K562 (cell line): ENCODE data around the gene LRRC4C. TPM values are rescaled to one million over a fixed set of nuclear protein-coding genes. Genes with fewer than 3 reads are reported as not detected.
"Not testable (repeated sequence)": the region's sequence is repeated elsewhere in the genome, so short reads cannot be mapped to it uniquely, and the experiment has no call there.

Experiments used
- ATAC-seq: fragments of 200-7000 bp; cut with Tn5 transposase; 3 replicates; pipeline ENCODE4 v1.9.1; 2020; ENCODE audit warnings: moderate library complexity
- BruUV-seq: library from RNA; stranded (reverse); fragments of 400-500 nt; replicated peaks from 2 replicates; lab custom pipeline; 2021; lab: Mats Ljungman, UMichigan
- CTCF ChIA-PET: fragments of 300-600 bp; formaldehyde crosslinking; extraction: SDS; loops from one replicate; lab custom pipeline; 2021; ENCODE audit warnings: low intra/inter-chr PET ratio; lab: Yijun Ruan, JAX
- POLR2A ChIA-PET: fragments of 300-600, 350-650 bp; sonication (Branson Sonifier 250); formaldehyde crosslinking; extraction: SDS; loops from one replicate; lab custom pipeline; 2021; ENCODE audit warnings: antibody characterized with exemption, inconsistent platforms; lab: Yijun Ruan, JAX
- DNase-seq, 4 experiments: peaks; one replicate each; pipeline versions ENCODE4 v3.0.0 to v3.0.0-alpha.2; 2011 to 2018; ENCODE audit warnings: low spot score in 3 of 4, mixed read lengths in 3 of 4; ENCODE audit errors: extremely low read depth in 1 of 4
- FAIRE-seq: peaks from 2 replicates; lab custom pipeline; 2011; peaks lifted over from hg19 to GRCh38; lab: Jason Lieb, UNC
- H2AFZ ChIP-seq: 2 replicates; pipeline ENCODE4 v1.6.0; 2011; ENCODE audit warnings: low read depth, low read length, control low read depth, inconsistent platforms
- H3K27ac ChIP-seq: fragments of 200-600 bp; 3 replicates; pipeline ENCODE4 v1.8.0; 2011; ENCODE audit warnings: low read depth, mild to moderate bottlenecking, control low read depth, inconsistent platforms, low read length, moderate library complexity, mixed read lengths; ENCODE audit errors: extremely low read depth
- H3K27me3 ChIP-seq, 2 experiments: fragments of 300-600 bp in 1 of 2; 2 replicates in 1 of 2; 3 replicates in 1 of 2; pipeline versions ENCODE4 v1.6.0 to v1.8.0; 2011; ENCODE audit warnings: inconsistent platforms in 2 of 2, low read length in 2 of 2, mild to moderate bottlenecking in 1 of 2, mixed read lengths in 1 of 2, moderate library complexity in 1 of 2; ENCODE audit not compliant: control insufficient read depth in 2 of 2, insufficient read depth in 2 of 2
- H3K36me3 ChIP-seq: fragments of 300-600 bp; 3 replicates; pipeline ENCODE4 v1.8.0; 2011; ENCODE audit warnings: mild to moderate bottlenecking, low read length, inconsistent platforms; ENCODE audit not compliant: control insufficient read depth, insufficient read depth
- H3K4me1 ChIP-seq, 2 experiments: fragments of 200-600 bp in 1 of 2; replicated peaks in 1 of 2; 2 replicates in 1 of 2; 3 replicates in 1 of 2; pipeline versions ENCODE4 v1.5.1 to v1.8.0; 2011; ENCODE audit warnings: inconsistent platforms in 2 of 2, low read length in 2 of 2, mild to moderate bottlenecking in 1 of 2, mixed read lengths in 1 of 2, moderate library complexity in 1 of 2; ENCODE audit not compliant: control insufficient read depth in 2 of 2, insufficient read depth in 2 of 2
- H3K4me2 ChIP-seq: 2 replicates; pipeline ENCODE4 v1.6.1; 2011; ENCODE audit warnings: low read length, control low read depth, inconsistent platforms, mixed read lengths; ENCODE audit not compliant: insufficient read depth
- H3K4me3 ChIP-seq: fragments of 200-600 bp; sonication (generic), shearing (Covaris generic); 2 replicates; pipeline ENCODE4 v1.5.1; 2016; ENCODE audit warnings: control low read depth, inconsistent platforms
- H3K79me2 ChIP-seq: fragments of 200-600 bp; 3 replicates; pipeline ENCODE4 v1.8.0; 2011; ENCODE audit warnings: low read length, inconsistent platforms; ENCODE audit not compliant: control insufficient read depth, insufficient read depth
- H3K9ac ChIP-seq, 2 experiments: 2 replicates each; pipeline versions ENCODE4 v1.6.0 to v1.6.1; 2011; ENCODE audit warnings: low read depth in 2 of 2, low read length in 2 of 2, control low read depth in 1 of 2, inconsistent platforms in 1 of 2, mild to moderate bottlenecking in 1 of 2, mixed read lengths in 1 of 2; ENCODE audit not compliant: insufficient read depth in 1 of 2
- H3K9me1 ChIP-seq: one replicate; pipeline ENCODE4 v1.6.0; 2011; ENCODE audit warnings: inconsistent platforms, mild to moderate bottlenecking, low read length, moderate library complexity; ENCODE audit not compliant: control insufficient read depth, insufficient read depth
- H3K9me3 ChIP-seq: replicated peaks from 2 replicates; pipeline ENCODE4 v1.5.1; 2011; ENCODE audit warnings: low read depth, low read length, inconsistent platforms; ENCODE audit not compliant: control insufficient read depth, insufficient read depth
- H4K20me1 ChIP-seq: replicated peaks from 2 replicates; pipeline ENCODE4 v1.6.1; 2011; ENCODE audit warnings: low read length, inconsistent platforms, mixed read lengths; ENCODE audit not compliant: control insufficient read depth, insufficient read depth
- ARNT ChIP-seq, 2 experiments: fragments of 450-650 bp; IDR thresholded peaks; 2 replicates each; pipeline ENCODE4 v1.6.1; 2016; ENCODE audit warnings: mild to moderate bottlenecking in 1 of 2
- C11orf30 ChIP-seq: fragments of 450-650 bp; IDR thresholded peaks from 2 replicates; pipeline ENCODE4 v1.6.1; 2016; ENCODE audit warnings: low read depth, mild to moderate bottlenecking
- ELK1 ChIP-seq: sonication (generic); formaldehyde crosslinking; IDR thresholded peaks from 2 replicates; pipeline ENCODE4 v1.8.1; 2022; ENCODE audit warnings: missing genetic modification reagents
- MAFF ChIP-seq: IDR thresholded peaks from 2 replicates; pipeline ENCODE4 v1.6.1; 2012; ENCODE audit warnings: low read length, improper control_type of control experiment
- MAFG ChIP-seq: fragments of 450-650 bp; conservative IDR thresholded peaks from 2 replicates; pipeline ENCODE4 v1.6.1; 2016; ENCODE audit warnings: missing genetic modification characterization, missing compliant biosample characterization
- MAFK ChIP-seq: IDR thresholded peaks from 2 replicates; pipeline ENCODE4 v1.6.1; 2011; ENCODE audit warnings: low read length, improper control_type of control experiment
- PKNOX1 ChIP-seq: fragments of 450-650 bp; IDR thresholded peaks from 2 replicates; pipeline ENCODE4 v1.6.1; 2016
- SMC3 ChIP-seq: conservative IDR thresholded peaks from 2 replicates; pipeline ENCODE4 v1.6.1; 2011; ENCODE audit warnings: low read depth, low read length, improper control_type of control experiment; ENCODE audit not compliant: insufficient read depth
- TAL1 ChIP-seq: fragments of 450-650 bp; IDR thresholded peaks from 2 replicates; pipeline ENCODE4 v1.6.1; 2016; ENCODE audit warnings: mild to moderate bottlenecking
- USF2 ChIP-seq: sonication (generic); formaldehyde crosslinking; IDR thresholded peaks from 2 replicates; pipeline ENCODE4 v1.5.0; 2020; ENCODE audit warnings: missing genetic modification reagents
- ZNF316 ChIP-seq: fragments of 450-650 bp; IDR thresholded peaks from 2 replicates; pipeline ENCODE4 v1.6.1; 2016
- ZNF830 ChIP-seq: fragments of 250-450 bp; sonication (Bioruptor Pico); IDR thresholded peaks from 2 replicates; pipeline ENCODE4 v1.5.0; 2021; ENCODE audit warnings: mild to moderate bottlenecking
- WGBS: fragments of 100-300 bp; shearing (Covaris generic); methylation state at CpG from one replicate; pipeline ENCODE4 v1.1.6; 2016; ENCODE audit warnings: low coverage, mixed read lengths; ENCODE audit not compliant: insufficient coverage; ENCODE audit errors: missing lambda C conversion rate; 5-methylcytosine and 5-hydroxymethylcytosine counted together
- in situ Hi-C: fragments of 300-500 bp; cut with MboI; formaldehyde crosslinking; loops from 4 replicates; pipeline ENCODE4 v1.15.0; 2018; ENCODE audit warnings: inconsistent platforms, mixed read lengths
- intact Hi-C: fragments of 100-400 bp; cut with micrococcal nuclease; formaldehyde crosslinking; loops from 2 replicates; pipeline ENCODE4 v1.14.2; 2022
- polyA plus RNA-seq, 8 experiments: library from polyadenylated mRNA; depleted of rRNA in 4 of 8; stranded (reverse) in 5 of 8; unstranded in 3 of 8; fragments of >200 nt; fragmentation: Nextera tagmentation in 2 of 8; fragmentation: Illumina TruSeq in 1 of 8; extraction: Ambion mirVana in 2 of 8; extraction: Trizol in 1 of 8; gene quantifications; 2 replicates each; pipeline versions ENCODE4 v1.2.1 to v1.2.3, GENCODE V29; 2011 to 2014; ENCODE audit warnings: inconsistent platforms in 1 of 8, missing spikeins in 1 of 8
- total RNA-seq, 7 experiments: library from RNA; depleted of rRNA in 6 of 7; stranded (reverse); fragments of >200 nt in 6 of 7; fragmentation: Illumina TruSeq in 2 of 7; extraction: Trizol in 2 of 7; gene quantifications; 2 replicates each; pipeline versions ENCODE4 v1.2.1 to v1.2.3, GENCODE V29; 2011 to 2021; ENCODE audit warnings: low replicate concordance in 1 of 7

LRRC4C gene
- total and polyA plus RNA-seq, 9 of the 15 experiments (the other 6 are each of a cell fraction or from before 2014, with no cell fraction given), result not detected

GRCh38 chr11:40877256-40877655, 582.2 kb downstream of the LRRC4C start (continued):
- TF ChIP-seq ZNF830 (no peak), ELK1 (CRISPR knock-in tag) (no peak), USF2 (CRISPR knock-in tag) (no peak), SMC3 (no peak), TAL1 (no peak)

- Histone ChIP-seq H3K9ac (no peak overlapping the region), H3K27me3 (no peaks in the 10 kb centered on the region), H3K27ac (no peak overlapping the region), H3K4me2 (no peak overlapping the region), H2AFZ (no peak overlapping the region), H3K9me3 (no peaks in the 10 kb centered on the region), H3K36me3 (no peaks in the 10 kb centered on the region), H3K4me3 (no peak overlapping the region), H4K20me1 (no peaks in the 10 kb centered on the region), H3K4me1 (no peaks in the 10 kb centered on the region), H3K79me2 (no peaks in the 10 kb centered on the region), H3K9me1 (no peaks in the 10 kb centered on the region)
- peak; percentile 68; the same call in 1 of the 2 replicates for TF ChIP-seq MAFF
- TF ChIP-seq ZNF316, result peak; percentile 57; the same call in 1 of the 2 replicates
- peak; percentile 79 for TF ChIP-seq MAFG (tag)
- TF ChIP-seq PKNOX1, result no peak
- peak; percentile 37; the same call in 1 of the 2 replicates for TF ChIP-seq C11orf30
- TF ChIP-seq ARNT (IDR thresholded peaks at IDR 0.05), result no peak
- peak; percentile 71 for TF ChIP-seq MAFK
- intact Hi-C loops (no loop called here), in situ Hi-C loops (no loop called here)
- WGBS, result 3% methylated on average over 3 of the region's 3 CpGs
- BruUV-seq, result no TSS peak
- CTCF ChIA-PET, result no interaction called here
- ATAC-seq (no peak), FAIRE-seq (no peak), DNase-seq (no peak)
- POLR2A ChIA-PET, result no interaction called here
Measured at GRCh38 chr11:40867991-40868632, 591.3 kb downstream of the LRRC4C start.

GRCh38 chr11:40857754-40858153, 601.7 kb downstream of the LRRC4C start:
- in situ Hi-C loops, result not testable (repeated sequence)

More at GRCh38 chr11:40857754-40858153, 601.7 kb downstream of the LRRC4C start:
- H3K36me3 ChIP-seq, FAIRE-seq, ATAC-seq, H3K27me3 ChIP-seq, H3K9ac ChIP-seq, intact Hi-C loops, CTCF ChIA-PET, H4K20me1 ChIP-seq, H3K27ac ChIP-seq, H3K4me2 ChIP-seq, BruUV-seq, POLR2A ChIA-PET, H3K9me1 ChIP-seq, DNase-seq, H3K9me3 ChIP-seq, H3K4me3 ChIP-seq, H3K4me1 ChIP-seq, H3K79me2 ChIP-seq, H2AFZ ChIP-seq: not testable (repeated sequence)
- no CpG with 5 or more reads among the region's 1 CpG for WGBS
